ENCODE data around the gene SYNC.

DNA sequence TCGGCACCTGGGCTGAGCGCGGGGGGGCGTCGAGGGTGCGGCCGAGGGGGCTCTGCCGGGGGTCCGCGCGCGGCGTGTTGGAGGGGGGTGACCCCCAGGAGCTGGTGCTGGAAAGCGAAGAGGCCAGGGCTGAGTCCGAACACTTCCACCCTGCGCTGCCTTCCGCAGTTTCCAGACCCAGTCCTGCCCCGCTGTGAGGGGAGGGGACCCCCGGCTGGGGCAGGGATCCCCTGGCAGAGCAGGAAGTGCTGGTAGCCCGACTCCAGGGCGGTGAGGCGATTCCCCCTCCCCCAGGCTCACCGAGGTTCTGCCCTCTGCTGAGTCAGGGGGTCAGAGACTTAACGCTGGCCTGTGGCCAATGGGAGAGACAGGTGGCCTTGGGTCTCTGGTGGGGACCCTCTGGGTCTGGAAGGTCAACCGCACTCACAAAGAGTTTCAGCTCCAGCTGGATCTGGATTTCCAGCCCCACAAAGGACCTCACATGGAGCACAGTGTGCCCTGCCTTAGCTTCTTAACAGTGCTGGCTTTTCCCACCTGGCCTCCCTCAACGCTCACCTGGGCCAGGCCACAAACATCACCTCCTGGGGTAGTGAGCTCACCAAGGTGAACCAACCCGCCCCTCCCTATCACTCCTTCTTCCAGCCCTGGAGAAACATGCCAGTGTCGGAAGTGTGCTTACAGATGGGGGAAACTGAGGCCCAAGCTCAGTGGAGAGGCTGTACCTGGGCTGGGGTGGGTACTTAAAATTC, 39.8 kb upstream of the SYNC start:
- TF ChIP-seq POLR2A (IDR thresholded peaks at IDR 0.05) (no peak), POLR2AphosphoS5 (IDR thresholded peaks at IDR 0.05) (peak in 1 of 3 donors; percentile 27)
- TF ChIP-seq, protein P1, sequence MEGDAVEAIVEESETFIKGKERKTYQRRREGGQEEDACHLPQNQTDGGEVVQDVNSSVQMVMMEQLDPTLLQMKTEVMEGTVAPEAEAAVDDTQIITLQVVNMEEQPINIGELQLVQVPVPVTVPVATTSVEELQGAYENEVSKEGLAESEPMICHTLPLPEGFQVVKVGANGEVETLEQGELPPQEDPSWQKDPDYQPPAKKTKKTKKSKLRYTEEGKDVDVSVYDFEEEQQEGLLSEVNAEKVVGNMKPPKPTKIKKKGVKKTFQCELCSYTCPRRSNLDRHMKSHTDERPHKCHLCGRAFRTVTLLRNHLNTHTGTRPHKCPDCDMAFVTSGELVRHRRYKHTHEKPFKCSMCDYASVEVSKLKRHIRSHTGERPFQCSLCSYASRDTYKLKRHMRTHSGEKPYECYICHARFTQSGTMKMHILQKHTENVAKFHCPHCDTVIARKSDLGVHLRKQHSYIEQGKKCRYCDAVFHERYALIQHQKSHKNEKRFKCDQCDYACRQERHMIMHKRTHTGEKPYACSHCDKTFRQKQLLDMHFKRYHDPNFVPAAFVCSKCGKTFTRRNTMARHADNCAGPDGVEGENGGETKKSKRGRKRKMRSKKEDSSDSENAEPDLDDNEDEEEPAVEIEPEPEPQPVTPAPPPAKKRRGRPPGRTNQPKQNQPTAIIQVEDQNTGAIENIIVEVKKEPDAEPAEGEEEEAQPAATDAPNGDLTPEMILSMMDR (IDR thresholded peaks at IDR 0.05), result no peak

Measured in transverse colon (tissue), 4 donors.